SK-MEL-5 (cell line): ENCODE measurements around the gene TPRN. TPM values are rescaled to one million over a fixed set of nuclear protein-coding genes. Genes with fewer than 3 reads are reported as not detected.

Experiments
- DNase-seq: peaks from one replicate; pipeline ENCODE4 v3.0.0-alpha.2; 2016; ENCODE audit warnings: low read depth, low spot score
- in situ Hi-C: cut with HindIII; loops from 2 replicates; pipeline ENCODE4 v1.10.0; 2016; ENCODE audit warnings: low sequenced_read_pairs, high pct_unique_total_duplicates, low pct_unique_long_range_greater_than_20kb
- total RNA-seq: library from RNA; depleted of rRNA; stranded (reverse); fragments of >200 nt; shearing (Covaris generic); gene quantifications from 2 replicates; pipeline ENCODE4 v1.2.3, GENCODE V29; 2014

The TPRN gene
- total RNA-seq, 1 experiment from 2014 or later = 8.6 TPM

DNA sequence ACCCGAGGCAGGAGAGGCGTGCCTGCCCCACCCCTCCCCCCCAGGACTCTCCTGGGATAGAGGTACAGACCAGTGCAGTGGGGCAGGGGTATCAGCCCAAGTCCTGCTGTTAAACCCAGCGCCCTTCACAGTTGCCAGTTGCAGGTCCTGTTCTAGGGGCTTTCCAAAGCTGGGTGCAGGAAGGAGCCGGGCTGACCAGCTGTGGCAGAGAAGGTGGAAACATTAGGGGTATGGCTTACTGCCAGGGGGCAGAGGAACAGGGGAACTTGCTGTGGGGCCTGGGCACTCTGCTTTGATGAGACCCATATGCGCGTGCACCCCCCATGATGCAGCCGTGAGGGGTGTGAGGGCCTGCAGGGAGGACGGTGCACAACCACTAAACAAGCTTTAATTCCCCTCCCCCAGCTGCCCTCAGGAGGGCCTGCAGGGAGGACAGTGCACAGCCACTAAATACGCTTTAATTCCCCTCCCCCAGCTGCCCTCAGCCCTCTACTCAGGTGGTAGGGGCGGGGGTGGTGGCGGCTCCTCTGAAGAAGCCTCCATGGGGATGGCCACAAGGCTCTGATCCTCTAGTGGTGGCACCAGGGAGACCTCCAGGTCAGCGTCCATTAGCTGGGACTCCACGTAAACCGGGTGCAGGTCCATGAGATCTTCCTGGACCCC is 29.9 kb downstream of the TPRN start:
- in situ Hi-C loops = no loop called here
- no peak for DNase-seq

DNA sequence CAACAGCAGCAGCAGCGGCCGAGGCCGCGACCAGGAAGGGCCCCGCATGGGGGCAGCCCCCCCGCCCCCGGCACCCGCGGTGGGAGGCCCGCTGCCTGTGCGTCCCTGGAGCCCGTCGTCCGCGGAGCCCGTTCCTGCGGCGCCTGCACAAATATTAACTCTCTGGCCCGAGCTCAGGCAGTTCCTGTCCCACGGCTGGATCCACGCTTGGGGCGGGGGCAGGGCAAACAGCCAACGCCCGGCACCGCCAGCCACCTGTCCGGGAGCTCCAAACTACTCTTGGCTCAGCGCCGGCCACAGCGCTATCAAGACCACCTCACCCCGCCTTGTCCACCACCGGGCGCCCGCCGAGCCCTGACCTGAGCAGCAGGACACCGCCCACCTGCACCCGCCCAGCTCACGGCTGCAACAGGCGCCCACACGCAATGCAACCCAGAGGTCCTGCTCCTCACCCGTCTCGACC is 30.6 kb downstream of the TPRN start, which contains the start of gene LRRC26:
TSS of gene LRRC26 (minus strand) at position 156 of the 463 bp plus-strand sequence. CDS start at position 48, 108 bp downstream.
- in situ Hi-C loops = no loop called here
- no peak for DNase-seq

DNA sequence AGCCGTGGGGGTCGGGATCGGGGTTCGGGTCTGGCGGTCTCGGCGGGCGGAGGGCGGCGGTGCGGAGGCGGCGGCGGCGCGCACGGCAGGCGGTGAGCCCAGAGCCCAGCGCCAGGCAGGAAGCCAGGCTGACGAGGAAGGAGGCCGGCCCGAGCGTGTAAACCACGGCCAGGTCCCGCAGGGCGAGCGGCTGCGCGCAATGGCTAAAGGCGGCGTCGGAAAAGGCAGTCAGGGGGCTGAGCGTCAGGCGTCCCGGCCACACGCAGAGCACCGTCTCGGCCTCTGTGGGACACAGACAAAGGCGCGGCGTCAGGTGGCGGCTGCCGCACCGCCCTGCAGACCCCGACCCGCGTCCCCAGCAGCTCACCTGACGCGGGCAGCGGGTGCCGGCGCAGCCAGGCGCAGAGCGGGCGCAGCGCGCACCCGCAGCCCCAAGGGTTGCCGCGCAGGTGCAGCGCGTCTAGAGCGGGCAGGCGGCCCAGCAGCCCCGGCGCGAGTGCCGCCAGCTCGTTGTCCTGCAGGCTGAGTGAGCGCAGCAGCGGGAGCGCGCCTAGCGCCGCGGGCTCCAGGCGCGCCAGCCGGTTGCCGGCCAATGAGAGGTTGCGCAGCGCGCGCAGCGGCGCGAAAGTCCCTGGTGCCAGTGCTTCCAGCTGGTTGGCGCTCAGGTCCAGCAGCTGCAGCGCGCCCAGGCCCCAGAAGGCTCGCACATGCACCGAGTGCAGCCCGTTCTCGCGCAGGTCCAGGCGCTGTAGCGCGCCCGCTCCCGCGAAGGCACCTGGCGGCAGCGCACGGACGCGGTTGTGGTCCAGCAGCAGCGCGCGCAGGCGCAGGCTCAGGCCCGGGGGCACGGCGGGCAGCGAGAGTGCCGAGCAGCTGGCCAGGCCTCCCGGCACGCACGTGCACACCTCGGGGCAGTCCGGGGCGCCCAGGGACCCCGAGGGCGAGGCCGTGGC is 31.4 kb downstream of the TPRN start:
- in situ Hi-C loops = no loop called here
- DNase-seq = peak; percentile 30

DNA sequence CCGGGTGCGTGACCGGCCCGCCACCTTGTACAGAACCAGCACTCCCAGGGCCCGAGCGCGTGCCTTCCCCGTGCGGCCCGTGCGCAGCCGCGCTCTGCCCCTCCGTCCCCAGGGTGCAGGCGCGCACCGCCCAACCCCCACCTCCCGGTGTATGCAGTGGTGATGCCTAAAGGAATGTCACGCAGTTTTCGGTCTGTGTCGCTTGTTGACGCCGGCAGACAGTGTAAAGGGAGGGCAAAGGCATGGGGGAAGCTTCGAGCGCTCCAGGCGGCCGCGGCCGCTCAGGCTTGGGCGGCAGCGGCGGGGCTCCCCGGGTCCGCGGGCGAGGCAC is 32.0 kb downstream of the TPRN start:
- in situ Hi-C loops = no loop called here
- DNase-seq = peak; percentile 18

DNA sequence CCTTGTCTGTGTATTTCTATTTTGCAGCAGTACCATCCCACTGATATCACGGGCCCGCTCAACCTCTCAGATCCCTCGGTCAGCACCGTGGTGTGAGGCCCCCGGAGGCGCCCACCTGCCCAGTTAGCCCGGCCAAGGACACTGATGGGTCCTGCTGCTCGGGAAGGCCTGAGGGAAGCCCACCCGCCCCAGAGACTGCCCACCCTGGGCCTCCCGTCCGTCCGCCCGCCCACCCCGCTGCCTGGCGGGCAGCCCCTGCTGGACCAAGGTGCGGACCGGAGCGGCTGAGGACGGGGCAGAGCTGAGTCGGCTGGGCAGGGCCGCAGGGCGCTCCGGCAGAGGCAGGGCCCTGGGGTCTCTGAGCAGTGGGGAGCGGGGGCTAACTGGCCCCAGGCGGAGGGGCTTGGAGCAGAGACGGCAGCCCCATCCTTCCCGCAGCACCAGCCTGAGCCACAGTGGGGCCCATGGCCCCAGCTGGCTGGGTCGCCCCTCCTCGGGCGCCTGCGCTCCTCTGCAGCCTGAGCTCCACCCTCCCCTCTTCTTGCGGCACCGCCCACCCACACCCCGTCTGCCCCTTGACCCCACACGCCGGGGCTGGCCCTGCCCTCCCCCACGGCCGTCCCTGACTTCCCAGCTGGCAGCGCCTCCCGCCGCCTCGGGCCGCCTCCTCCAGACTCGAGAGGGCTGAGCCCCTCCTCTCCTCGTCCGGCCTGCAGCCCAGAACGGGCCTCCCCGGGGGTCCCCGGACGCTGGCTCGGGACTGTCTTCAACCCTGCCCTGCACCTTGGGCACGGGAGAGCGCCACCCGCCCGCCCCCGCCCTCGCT is 32.6 kb downstream of the TPRN start:
- peak; percentile 22 for DNase-seq
- in situ Hi-C loops = no loop called here

DNA sequence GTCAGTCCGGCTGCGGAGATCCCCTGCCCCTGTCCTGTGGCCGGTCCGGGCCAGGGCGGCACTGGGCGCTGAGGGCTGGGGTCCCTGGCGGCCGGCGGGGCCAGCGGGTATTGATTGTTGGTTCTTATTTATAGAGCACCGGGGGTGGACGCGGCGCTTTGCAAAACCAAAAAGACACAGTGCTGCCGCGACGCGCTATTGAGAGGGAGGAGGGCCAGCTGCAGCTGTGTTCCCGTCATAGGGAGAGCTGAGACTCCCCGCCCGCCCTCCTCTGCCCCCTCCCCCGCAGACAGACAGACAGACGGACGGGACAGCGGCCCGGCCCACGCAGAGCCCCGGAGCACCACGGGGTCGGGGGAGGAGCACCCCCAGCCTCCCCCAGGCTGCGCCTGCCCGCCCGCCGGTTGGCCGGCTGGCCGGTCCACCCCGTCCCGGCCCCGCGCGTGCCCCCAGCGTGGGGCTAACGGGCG is 33.2 kb downstream of the TPRN start:
- in situ Hi-C loops = no loop called here

DNA sequence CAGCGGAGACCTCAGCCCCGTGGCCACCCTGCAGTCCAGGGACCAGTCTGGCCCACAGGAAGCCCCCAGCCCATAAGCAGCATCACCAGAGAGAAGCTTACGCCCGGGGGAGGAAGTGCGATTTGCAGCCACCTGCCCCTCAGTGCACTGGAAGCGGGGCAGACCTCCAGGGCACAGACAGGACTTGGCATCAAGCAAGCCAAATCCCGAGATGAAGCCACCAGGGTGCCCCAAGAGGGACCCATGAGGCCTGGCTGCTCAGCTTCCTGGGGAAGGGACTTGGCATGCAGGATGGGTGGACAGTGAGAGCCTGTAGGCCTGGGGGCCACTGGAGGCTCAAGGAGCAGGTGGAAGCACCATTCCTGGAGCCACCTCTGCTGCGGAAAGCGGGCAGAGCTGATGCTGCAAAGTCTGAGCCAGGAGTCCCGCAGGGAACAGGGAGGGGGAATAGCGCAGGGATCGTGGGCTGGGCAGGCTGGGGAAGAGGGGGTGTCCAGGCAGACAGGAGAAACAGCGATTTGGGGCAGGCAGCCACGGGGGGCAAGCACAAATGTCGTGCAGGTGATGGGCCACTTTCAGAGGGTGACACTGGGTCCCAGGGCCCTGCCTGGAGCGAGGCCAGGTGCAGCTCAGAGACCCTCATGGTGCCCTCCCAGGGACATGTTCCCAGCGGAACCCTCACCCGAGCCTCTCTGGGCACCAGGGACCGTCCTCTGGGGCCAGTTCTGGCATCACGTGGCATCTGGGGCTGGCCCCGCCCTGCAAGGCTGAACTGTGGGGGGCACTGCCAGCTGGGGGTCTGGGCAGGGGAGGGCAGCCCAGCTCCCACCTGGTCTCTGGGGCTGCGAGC is 33.9 kb downstream of the TPRN start:
- in situ Hi-C loops = no loop called here
- DNase-seq = no peak

More for the DNA sequence above, 33.2 kb downstream of the TPRN start:
- no peak for DNase-seq

DNA sequence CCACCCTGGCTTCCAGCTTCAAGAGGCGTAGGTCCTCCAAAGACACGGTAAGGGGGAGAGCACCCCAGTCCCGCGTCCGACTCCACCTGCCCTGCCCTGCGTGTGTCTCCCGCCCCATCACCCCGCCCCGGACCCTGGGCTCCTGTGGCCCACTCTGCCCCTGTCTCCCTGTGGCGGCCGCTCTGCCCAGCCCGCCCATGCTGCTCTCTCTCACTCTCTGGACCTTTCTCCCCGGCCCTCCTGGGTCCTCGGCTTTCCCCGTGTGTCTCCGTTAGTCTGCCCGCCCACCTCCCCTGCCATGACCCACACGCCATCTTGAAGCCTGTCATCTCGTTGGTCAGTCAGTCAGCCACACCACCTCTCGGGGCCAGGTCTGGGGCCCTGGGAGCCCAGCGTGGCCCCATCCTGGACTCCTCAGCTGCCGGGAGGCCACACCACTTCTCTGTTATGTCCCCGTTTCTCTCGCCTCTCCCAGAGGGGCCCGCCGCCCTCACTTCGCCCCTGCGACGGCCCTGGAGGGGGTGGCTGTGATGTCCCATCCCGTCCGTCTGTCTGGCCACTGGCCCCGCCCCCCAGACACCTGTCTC is 35.2 kb downstream of the TPRN start:
- in situ Hi-C loops = no loop called here
- no peak for DNase-seq

DNA sequence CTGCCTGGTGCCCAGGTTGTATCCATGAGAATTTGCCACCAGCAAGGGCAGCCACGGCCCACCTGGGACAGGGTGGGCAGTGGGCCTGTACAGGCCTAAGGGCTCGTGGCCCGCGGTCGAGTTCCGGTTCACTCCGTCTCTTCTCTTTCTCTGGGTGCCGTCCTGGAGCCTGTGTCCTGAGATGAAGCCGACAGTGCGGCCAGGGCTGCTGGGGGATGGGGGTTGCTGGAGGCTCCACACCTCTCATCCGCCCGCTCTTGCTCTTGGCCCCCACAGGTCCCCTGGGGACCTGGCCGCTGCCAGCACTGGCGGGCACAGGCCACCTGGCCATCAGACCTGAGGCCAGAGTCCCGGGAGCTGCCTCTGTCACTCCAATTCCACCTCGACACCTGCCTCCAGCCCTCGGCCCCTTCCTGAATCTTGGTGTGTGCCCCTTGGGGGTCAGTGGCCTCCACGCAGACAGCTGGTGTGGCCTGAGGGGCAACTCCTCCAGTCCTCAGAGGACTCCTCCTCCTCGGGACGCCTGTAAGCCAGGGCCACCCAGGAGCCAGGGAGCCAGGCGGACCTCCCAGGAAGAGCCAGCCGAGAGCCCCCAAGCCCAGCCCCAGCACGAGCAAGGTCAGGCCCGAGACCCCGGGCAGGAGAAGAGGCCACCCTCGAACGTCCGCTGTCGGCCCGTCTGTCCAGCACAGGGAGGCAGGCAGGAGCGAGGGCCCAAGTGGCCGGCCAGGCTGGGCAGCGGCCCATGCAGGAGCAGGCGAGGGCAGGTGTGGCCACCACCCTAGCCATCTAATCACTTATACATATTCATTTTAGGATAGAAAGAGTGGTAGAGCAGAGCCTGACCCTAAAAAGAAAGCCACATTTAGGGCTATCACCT is 35.9 kb downstream of the TPRN start:
- DNase-seq = no peak
- in situ Hi-C loops = no loop called here

DNA sequence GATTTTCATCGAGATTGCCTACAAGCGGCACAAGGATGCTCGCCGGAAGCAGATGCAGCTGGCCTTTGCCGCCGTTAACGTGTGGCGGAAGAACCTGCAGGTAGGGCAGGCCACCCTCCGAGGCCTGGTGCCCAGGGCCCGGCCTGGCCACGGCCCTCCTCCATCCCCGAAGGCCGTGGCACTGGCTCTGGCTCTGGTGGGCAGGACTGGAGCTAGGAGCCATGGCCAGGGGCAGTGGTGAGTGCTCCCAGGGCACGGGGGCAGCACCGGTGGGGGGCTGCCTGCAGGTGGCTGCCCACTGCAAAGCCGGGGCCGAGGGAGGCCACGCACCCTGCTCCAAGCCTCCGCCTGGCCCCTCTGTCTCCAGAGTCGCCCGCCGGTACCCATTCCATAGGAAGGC is 36.7 kb downstream of the TPRN start:
- no peak for DNase-seq
- in situ Hi-C loops = no loop called here

DNA sequence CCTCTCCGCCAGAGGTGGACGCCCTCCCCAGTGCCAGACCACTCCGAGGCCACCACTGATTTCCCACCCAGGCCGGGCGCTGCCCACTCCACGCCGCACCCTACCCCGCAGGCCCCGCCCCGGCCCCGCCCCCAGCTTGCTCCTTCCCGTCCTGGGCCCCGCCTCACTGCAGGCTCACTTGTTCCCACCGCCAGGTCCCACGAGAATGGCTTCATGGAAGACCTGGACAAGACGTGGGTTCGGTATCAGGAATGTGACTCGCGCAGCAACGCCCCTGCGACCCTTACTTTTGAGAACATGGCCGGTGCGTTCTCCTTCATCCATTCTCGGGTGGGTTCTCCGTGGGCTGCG is 37.2 kb downstream of the TPRN start:
- in situ Hi-C loops = no loop called here
- DNase-seq = peak; percentile 53

DNA sequence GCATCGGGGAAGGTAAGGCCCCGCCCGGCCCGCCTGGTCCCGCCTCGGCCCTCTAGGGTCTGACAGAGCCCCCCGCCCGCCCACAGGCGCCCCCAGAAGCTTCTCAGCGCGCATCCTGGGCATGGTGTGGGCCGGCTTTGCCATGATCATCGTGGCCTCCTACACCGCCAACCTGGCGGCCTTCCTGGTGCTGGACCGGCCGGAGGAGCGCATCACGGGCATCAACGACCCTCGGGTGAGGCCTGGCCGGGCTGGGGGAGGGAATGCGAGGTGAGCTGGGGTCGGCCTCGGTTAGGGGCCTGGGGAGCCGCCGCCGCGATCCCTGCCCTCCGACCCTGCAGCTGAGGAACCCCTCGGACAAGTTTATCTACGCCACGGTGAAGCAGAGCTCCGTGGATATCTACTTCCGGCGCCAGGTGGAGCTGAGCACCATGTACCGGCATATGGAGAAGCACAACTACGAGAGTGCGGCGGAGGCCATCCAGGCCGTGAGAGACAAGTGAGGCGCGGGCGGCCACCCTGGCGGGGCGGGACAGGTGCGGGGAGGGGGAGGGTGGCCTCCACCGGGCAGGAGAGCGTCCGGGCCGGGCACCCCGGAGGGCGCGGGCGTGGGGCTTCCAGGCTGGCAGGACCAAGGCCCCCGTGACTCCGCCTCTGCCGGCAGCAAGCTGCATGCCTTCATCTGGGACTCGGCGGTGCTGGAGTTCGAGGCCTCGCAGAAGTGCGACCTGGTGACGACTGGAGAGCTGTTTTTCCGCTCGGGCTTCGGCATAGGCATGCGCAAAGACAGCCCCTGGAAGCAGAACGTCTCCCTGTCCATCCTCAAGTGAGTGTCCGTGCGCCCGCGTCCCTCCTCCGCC is 37.8 kb downstream of the TPRN start:
- DNase-seq = peak; percentile 38

DNA sequence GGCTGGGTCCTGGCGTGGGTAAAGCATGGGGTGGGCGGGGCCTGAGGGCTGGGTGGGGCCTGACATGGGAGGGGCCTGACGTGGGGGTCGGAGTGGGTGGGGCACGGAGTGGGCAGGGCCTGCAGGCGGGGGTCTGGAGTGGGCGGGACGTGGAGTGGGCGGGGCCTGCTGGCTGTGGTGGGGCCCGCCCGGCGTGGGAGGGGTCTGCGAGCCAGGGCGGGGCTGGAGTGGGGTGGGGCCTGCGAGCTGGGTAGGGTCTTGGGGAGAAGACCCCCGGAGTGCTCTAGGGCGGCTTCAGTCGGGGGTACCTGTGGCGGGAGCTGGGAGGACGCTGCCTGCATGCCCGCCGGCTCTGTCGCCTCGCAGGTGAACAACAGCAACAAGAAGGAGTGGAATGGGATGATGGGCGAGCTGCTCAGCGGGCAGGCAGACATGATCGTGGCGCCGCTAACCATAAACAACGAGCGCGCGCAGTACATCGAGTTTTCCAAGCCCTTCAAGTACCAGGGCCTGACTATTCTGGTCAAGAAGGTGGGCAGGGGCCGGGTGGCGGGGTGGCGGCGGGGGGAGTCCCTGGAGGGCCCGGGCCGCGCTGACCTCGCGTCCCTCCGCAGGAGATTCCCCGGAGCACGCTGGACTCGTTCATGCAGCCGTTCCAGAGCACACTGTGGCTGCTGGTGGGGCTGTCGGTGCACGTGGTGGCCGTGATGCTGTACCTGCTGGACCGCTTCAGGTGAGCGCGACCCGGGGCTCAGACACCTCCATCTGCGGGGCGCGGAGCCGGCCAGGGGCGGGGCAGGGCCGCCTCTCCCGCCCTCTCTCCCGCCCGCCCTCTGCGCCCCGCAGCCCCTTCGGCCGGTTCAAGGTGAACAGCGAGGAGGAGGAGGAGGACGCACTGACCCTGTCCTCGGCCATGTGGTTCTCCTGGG is 38.7 kb downstream of the TPRN start:
- DNase-seq = peak; percentile 37
- in situ Hi-C loops = no loop called here

More for the DNA sequence above, 37.8 kb downstream of the TPRN start:
- in situ Hi-C loops = no loop called here
